Astrocyte (in vitro differentiated cells and primary cell): ENCODE measurements around the gene TMEM156.

Experiments used
- EZH2 ChIP-seq: IDR thresholded peaks from 2 replicates; pipeline ENCODE4 v1.6.1; 2012; ENCODE audit warnings: mild to moderate bottlenecking, low read length, inconsistent platforms; ENCODE audit not compliant: insufficient read depth
- TF ChIP-seq, protein P1 (sequence below): IDR thresholded peaks from 2 replicates; pipeline ENCODE4 v1.5.1; 2011; ENCODE audit warnings: low read depth, mild to moderate bottlenecking, inconsistent platforms, low read length, moderate library complexity; ENCODE audit not compliant: insufficient read depth

DNA sequence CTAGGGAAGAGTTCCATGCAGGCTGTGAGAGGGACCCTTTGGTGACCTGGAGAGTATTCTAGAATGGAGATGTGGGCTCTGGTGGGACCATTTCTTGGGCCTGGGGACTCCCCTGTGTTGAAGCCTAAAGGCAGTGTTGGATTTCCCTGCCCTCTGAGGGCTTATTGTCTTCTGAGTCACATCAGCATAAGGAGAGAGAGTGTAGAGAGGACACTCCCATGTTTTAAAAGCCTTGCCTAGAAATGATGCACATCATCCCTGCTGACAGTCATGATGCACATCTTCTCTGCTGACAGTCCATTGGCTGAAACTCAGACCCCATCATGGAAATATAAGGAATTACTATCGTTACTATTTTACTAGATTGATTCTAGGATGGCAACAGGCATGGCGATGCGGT, 112.7 kb downstream of the TMEM156 start:
- TF ChIP-seq EZH2, result no peak
- TF ChIP-seq, protein P1, sequence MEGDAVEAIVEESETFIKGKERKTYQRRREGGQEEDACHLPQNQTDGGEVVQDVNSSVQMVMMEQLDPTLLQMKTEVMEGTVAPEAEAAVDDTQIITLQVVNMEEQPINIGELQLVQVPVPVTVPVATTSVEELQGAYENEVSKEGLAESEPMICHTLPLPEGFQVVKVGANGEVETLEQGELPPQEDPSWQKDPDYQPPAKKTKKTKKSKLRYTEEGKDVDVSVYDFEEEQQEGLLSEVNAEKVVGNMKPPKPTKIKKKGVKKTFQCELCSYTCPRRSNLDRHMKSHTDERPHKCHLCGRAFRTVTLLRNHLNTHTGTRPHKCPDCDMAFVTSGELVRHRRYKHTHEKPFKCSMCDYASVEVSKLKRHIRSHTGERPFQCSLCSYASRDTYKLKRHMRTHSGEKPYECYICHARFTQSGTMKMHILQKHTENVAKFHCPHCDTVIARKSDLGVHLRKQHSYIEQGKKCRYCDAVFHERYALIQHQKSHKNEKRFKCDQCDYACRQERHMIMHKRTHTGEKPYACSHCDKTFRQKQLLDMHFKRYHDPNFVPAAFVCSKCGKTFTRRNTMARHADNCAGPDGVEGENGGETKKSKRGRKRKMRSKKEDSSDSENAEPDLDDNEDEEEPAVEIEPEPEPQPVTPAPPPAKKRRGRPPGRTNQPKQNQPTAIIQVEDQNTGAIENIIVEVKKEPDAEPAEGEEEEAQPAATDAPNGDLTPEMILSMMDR, result no peak
